BLaER1 treated with 17β-estradiol and CSF1 and Interleukin-3, amounts not matched to agents 10 nM and 100 nM (cell line): ENCODE measurements around the gene ARID1B.

Experiments
- H3K27ac ChIP-seq, 11 experiments: shearing (Covaris generic); formaldehyde crosslinking; 2 replicates each; pipeline ENCODE4 v1.8.1; 2022
- H3K27me3 ChIP-seq, 11 experiments: shearing (Covaris generic); formaldehyde crosslinking; 2 replicates each; pipeline ENCODE4 v1.8.1; 2022
- H3K36me3 ChIP-seq, 11 experiments: shearing (Covaris generic); formaldehyde crosslinking; 2 replicates each; pipeline ENCODE4 v1.8.1; 2022
- H3K4me1 ChIP-seq, 10 experiments: shearing (Covaris generic); formaldehyde crosslinking; 2 replicates each; pipeline ENCODE4 v1.8.1; 2022
- H3K4me2 ChIP-seq, 11 experiments: shearing (Covaris generic); formaldehyde crosslinking; 2 replicates each; pipeline ENCODE4 v1.8.1; 2022
- H3K4me3 ChIP-seq, 10 experiments: shearing (Covaris generic); formaldehyde crosslinking; 2 replicates each; pipeline ENCODE4 v1.8.1; 2022
- H3K9ac ChIP-seq, 11 experiments: shearing (Covaris generic); formaldehyde crosslinking; 2 replicates each; pipeline ENCODE4 v1.8.1; 2022
- H3K9me3 ChIP-seq, 11 experiments: shearing (Covaris generic); formaldehyde crosslinking; replicated peaks in 1 of 11; 2 replicates each; pipeline ENCODE4 v1.8.1; 2022
- H4K20me1 ChIP-seq, 11 experiments: shearing (Covaris generic); formaldehyde crosslinking; 2 replicates each; pipeline ENCODE4 v1.8.1; 2022
- Cebpa-rat ChIP-seq, 11 experiments: shearing (Covaris generic); IDR thresholded peaks; 2 replicates each; pipeline ENCODE4 v1.8.1; 2022

ARID1B gene

GRCh38 chr6:157040191-157040590 lies 263.0 kb downstream of the ARID1B start:
- Histone ChIP-seq H3K4me3 (no peak overlapping the region), H3K4me1 (peaks cover 0 to 11% (median 0%) of the 10 kb centered on the region in 10 experiments; a peak in 2 of 20 replicates), H3K27ac (no peak overlapping the region), H4K20me1 (peaks cover 0 to 26% (median 15%) of the 10 kb centered on the region in 11 experiments; a peak in 11 of 22 replicates), H3K27me3 (no peaks in the 10 kb centered on the region), H3K9me3 (peaks cover 0 to 16% (median 7%) of the 10 kb centered on the region in 11 experiments; a peak in 14 of 22 replicates), H3K9ac (no peak overlapping the region), H3K36me3 (peaks cover 19 to 86% (median 47%) of the 10 kb centered on the region in 11 experiments; a peak in 21 of 22 replicates), H3K4me2 (no peak overlapping the region)
- no peak for TF ChIP-seq Cebpa-rat (IDR thresholded peaks at IDR 0.05)

GRCh38 chr6:157045831-157046454 lies 268.8 kb downstream of the ARID1B start:
- no peak overlapping the region for H3K4me2 ChIP-seq
- no peak overlapping the region for H3K9ac ChIP-seq
- H3K27me3 ChIP-seq, result no peaks in the 10 kb centered on the region
- no peaks in the 10 kb centered on the region for H3K9me3 ChIP-seq
- no peak overlapping the region for H3K4me3 ChIP-seq
- TF ChIP-seq Cebpa-rat (IDR thresholded peaks at IDR 0.05), result no peak
- H3K4me1 ChIP-seq, result peaks cover 9 to 30% (median 21%) of the 10 kb centered on the region in 10 experiments; a peak in 19 of 20 replicates
- no peak overlapping the region for H3K27ac ChIP-seq
- peaks cover 7 to 61% (median 23%) of the 10 kb centered on the region in 11 experiments; a peak in 19 of 22 replicates for H3K36me3 ChIP-seq
- peaks cover 0 to 36% (median 10%) of the 10 kb centered on the region in 11 experiments; a peak in 11 of 22 replicates for H4K20me1 ChIP-seq

DNA sequence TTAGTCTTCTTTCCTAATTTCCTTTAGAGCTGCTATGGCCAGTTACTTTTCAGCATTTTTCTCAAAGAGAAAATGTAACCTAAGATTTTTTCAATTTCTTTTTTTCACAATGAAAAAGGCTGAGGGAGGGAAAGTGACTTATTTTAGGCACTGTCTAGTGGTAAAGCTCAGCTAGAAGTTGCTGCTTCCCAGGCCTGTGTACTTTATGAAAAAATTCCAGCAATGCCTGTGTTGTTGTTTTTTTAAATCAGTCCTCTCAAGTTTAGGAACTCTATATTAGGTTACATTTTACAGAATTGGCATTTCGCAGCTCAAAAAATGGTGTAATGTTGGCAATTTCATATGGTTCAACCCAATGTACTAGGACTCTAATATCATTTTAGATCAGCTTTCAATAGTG lies 269.6 kb downstream of the ARID1B start:
- Histone ChIP-seq H3K4me1 (peaks cover 9 to 31% (median 21%) of the 10 kb centered on the region in 10 experiments; a peak in 19 of 20 replicates), H3K4me3 (no peak overlapping the region), H3K27ac (no peak overlapping the region), H4K20me1 (peaks cover 0 to 35% (median 10%) of the 10 kb centered on the region in 11 experiments; a peak in 11 of 22 replicates), H3K36me3 (peaks cover 3 to 52% (median 15%) of the 10 kb centered on the region in 11 experiments; a peak in 18 of 22 replicates), H3K9me3 (no peaks in the 10 kb centered on the region), H3K4me2 (no peak overlapping the region), H3K9ac (no peak overlapping the region), H3K27me3 (no peaks in the 10 kb centered on the region)
- no peak for TF ChIP-seq Cebpa-rat (IDR thresholded peaks at IDR 0.05)

GRCh38 chr6:157047328-157047727 lies 270.1 kb downstream of the ARID1B start:
- H3K9ac ChIP-seq, result no peak overlapping the region
- no peak overlapping the region for H3K4me3 ChIP-seq
- no peak overlapping the region for H3K27ac ChIP-seq
- H3K27me3 ChIP-seq, result no peaks in the 10 kb centered on the region
- TF ChIP-seq Cebpa-rat (IDR thresholded peaks at IDR 0.05), result no peak
- H3K4me2 ChIP-seq, result no peak overlapping the region
- H3K36me3 ChIP-seq, result peaks cover 0 to 49% (median 14%) of the 10 kb centered on the region in 11 experiments; a peak in 15 of 22 replicates
- H4K20me1 ChIP-seq, result peaks cover 0 to 32% (median 10%) of the 10 kb centered on the region in 11 experiments; a peak in 11 of 22 replicates
- no peaks in the 10 kb centered on the region for H3K9me3 ChIP-seq
- H3K4me1 ChIP-seq, result peaks cover 9 to 31% (median 21%) of the 10 kb centered on the region in 10 experiments; a peak in 19 of 20 replicates

- Histone ChIP-seq H3K27me3 (no peaks in the 10 kb centered on the region), H3K9me3 (peaks cover 0 to under 1% (median 0%) of the 10 kb centered on the region in 11 experiments; a peak in 1 of 22 replicates), H3K4me2 (no peak overlapping the region), H3K4me1 (peaks cover 9 to 31% (median 21%) of the 10 kb centered on the region in 10 experiments; a peak in 19 of 20 replicates), H3K36me3 (peaks cover 0 to 49% (median 17%) of the 10 kb centered on the region in 11 experiments; a peak in 15 of 22 replicates), H3K4me3 (no peak overlapping the region), H3K9ac (no peak overlapping the region), H4K20me1 (peaks cover 0 to 32% (median 10%) of the 10 kb centered on the region in 11 experiments; a peak in 11 of 22 replicates), H3K27ac (no peak overlapping the region)
- no peak for TF ChIP-seq Cebpa-rat (IDR thresholded peaks at IDR 0.05)
Measured at GRCh38 chr6:157047951-157048350, 270.8 kb downstream of the ARID1B start.

- Histone ChIP-seq H3K4me1 (peaks cover 9 to 31% (median 21%) of the 10 kb centered on the region in 10 experiments; a peak in 19 of 20 replicates), H3K4me2 (peak overlapping the region in 6 of 11 experiments; percentile 2 to 34 (median 20); a peak in 6 of 22 replicates), H3K9me3 (peaks cover 0 to 5% (median 0%) of the 10 kb centered on the region in 11 experiments; a peak in 3 of 22 replicates), H3K36me3 (peaks cover 0 to 42% (median 18%) of the 10 kb centered on the region in 11 experiments; a peak in 11 of 22 replicates), H3K27me3 (no peaks in the 10 kb centered on the region), H3K27ac (peak overlapping the region in 1 of 11 experiments; percentile 2; a peak in 1 of 22 replicates), H3K4me3 (no peak overlapping the region), H4K20me1 (peaks cover 0 to 32% (median 10%) of the 10 kb centered on the region in 11 experiments; a peak in 11 of 22 replicates), H3K9ac (no peak overlapping the region)
- TF ChIP-seq Cebpa-rat (IDR thresholded peaks at IDR 0.05), result no peak
Measured at GRCh38 chr6:157049133-157049532, 272.0 kb downstream of the ARID1B start.

DNA sequence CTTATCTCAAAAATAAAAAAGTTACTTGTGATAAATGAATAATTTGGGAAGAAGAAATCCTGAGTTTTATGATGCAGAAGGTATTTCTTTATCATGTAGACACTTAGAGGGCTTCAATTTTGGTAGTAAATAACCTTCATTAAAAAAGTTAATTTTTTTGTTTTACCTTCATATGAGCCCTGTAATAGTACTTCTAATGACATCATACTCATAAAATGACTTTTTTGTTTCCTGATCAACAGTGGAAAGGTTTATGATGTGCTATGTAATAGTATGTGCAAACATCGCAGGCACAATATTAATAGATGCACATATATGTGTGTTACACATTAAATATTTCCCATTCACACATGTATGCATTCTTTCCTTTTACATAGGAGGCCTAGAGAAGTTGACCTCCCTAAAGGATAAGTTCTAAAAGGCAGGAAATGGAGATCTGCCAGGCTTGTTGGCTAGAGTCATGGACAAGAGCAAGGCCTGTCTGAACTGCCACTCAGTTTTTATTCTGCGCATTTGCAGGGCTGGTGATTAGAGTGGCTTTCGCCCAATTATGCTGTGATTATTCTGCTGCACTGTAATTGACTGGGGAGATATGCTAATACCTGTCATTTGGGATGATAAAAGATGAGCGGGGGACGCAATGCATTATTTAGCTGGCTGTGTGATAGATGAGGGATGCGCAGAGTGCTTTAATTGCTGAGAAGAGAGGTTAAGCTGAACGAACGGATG lies 273.5 kb downstream of the ARID1B start:
- Histone ChIP-seq H3K9ac (no peak overlapping the region), H3K27me3 (no peaks in the 10 kb centered on the region), H4K20me1 (peaks cover 0 to 26% (median 10%) of the 10 kb centered on the region in 11 experiments; a peak in 11 of 22 replicates), H3K4me3 (no peak overlapping the region), H3K4me1 (peaks cover 9 to 31% (median 23%) of the 10 kb centered on the region in 10 experiments; a peak in 19 of 20 replicates), H3K4me2 (peak overlapping the region in 7 of 11 experiments; percentile 26 to 69 (median 54); a peak in 13 of 22 replicates), H3K9me3 (peaks cover 10 to 19% (median 14%) of the 10 kb centered on the region in 11 experiments), H3K27ac (no peak overlapping the region), H3K36me3 (peaks cover 7 to 50% (median 31%) of the 10 kb centered on the region in 11 experiments)
- TF ChIP-seq Cebpa-rat (IDR thresholded peaks at IDR 0.05), result no peak

DNA sequence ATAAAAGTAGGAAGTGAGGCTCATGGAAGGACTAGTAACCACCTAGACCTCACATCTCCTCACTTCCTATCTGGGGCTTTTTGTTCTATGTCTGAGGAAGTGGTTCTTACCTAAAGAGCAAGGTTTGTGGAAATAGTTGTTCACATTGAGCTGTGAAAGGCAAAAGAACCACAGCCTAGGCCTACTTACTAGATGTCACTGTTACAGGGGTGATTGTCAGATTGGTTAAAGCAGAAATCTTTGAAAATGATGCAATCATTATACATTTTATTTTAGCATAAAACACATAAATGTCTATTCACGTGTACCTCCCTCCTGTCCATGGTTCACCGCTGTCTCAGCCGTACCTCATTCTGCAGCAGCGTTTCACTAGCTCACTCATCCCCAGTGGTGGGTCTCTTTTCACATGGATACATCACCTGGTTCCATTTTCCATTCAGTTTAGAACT lies 277.4 kb downstream of the ARID1B start:
- Histone ChIP-seq H3K4me2 (0 out of 22 replicates have a peak overlapping the region, but pooled peaks of 1 of the 11 experiments have one; percentile 8), H3K36me3 (peaks cover 14 to 53% (median 43%) of the 10 kb centered on the region in 11 experiments), H3K27me3 (no peaks in the 10 kb centered on the region), H4K20me1 (peaks cover 0 to 29% (median 12%) of the 10 kb centered on the region in 11 experiments; a peak in 11 of 22 replicates), H3K9ac (no peak overlapping the region), H3K4me3 (no peak overlapping the region), H3K4me1 (peaks cover 6 to 17% (median 15%) of the 10 kb centered on the region in 10 experiments), H3K9me3 (peaks cover 17 to 29% (median 23%) of the 10 kb centered on the region in 11 experiments), H3K27ac (no peak overlapping the region)
- TF ChIP-seq Cebpa-rat (IDR thresholded peaks at IDR 0.05), result peak in 2 of 11 experiments; percentile 23 to 61; a peak in 2 of 22 replicates
